B cell (primary cell): ENCODE data around the gene OSBPL5. TPM values are rescaled to one million over a fixed set of nuclear protein-coding genes. Genes with fewer than 3 reads are reported as not detected.

ENCODE experiments used
- ATAC-seq: fragments of 200-7000 bp; cut with Tn5 transposase; one replicate; pipeline ENCODE4 v1.10.0; 2021; ENCODE audit warnings: low read depth, mild to moderate bottlenecking, moderate number of reproducible peaks, moderate library complexity
- CTCF ChIA-PET: fragments of 350-600 bp; sonication (Branson Sonifier 250); formaldehyde crosslinking; loops from one replicate; lab custom pipeline; 2021; ENCODE audit warnings: antibody characterized with exemption, inconsistent platforms; lab: Charles Lee
- POLR2A ChIA-PET: fragments of 350-600 bp; sonication (Branson Sonifier 250); formaldehyde crosslinking; loops from one replicate; lab custom pipeline; 2021; ENCODE audit warnings: antibody characterized with exemption; lab: Charles Lee
- DNase-seq: peaks from one replicate; pipeline ENCODE4 v3.0.0; 2013
- H2AFZ ChIP-seq: 2 replicates; pipeline ENCODE4 v1.6.1; 2012; ENCODE audit warnings: mild to moderate bottlenecking, low read depth, low read length; ENCODE audit not compliant: insufficient read depth, poor library complexity, severe bottlenecking
- H3K27ac ChIP-seq, 2 donors: 1 replicate in 1 of 2; 2 replicates in 1 of 2; pipeline ENCODE4 v1.5.1; 2012 to 2013; ENCODE audit warnings: low read length in 2 of 2, mild to moderate bottlenecking in 2 of 2, moderate library complexity in 1 of 2
- H3K27me3 ChIP-seq, 4 experiments: fragments of 200-600 bp in 1 of 4; sonication (generic) in 1 of 4; replicated peaks in 1 of 4; 1 replicate in 2 of 4; 2 replicates in 2 of 4; pipeline versions ENCODE4 v1.6.1 to v1.7.0; 2013 to 2016; ENCODE audit warnings: low read length in 3 of 4, mild to moderate bottlenecking in 2 of 4, mixed read lengths in 1 of 4, moderate library complexity in 1 of 4; ENCODE audit not compliant: insufficient read depth in 4 of 4, control insufficient read depth in 3 of 4; ENCODE audit errors: control extremely low read depth in 1 of 4
- H3K36me3 ChIP-seq, 2 experiments: replicated peaks in 1 of 2; 1 replicate in 1 of 2; 2 replicates in 1 of 2; pipeline versions ENCODE4 v1.6.1 to v1.7.1; 2013; ENCODE audit warnings: low read length in 1 of 2; ENCODE audit not compliant: insufficient read depth in 2 of 2, control insufficient read depth in 1 of 2; ENCODE audit errors: control extremely low read depth in 1 of 2, extremely low read depth in 1 of 2
- H3K4me1 ChIP-seq, 2 donors: fragments of 200-600 bp in 1 of 2; sonication (generic) in 1 of 2; 1 replicate in 1 of 2; 2 replicates in 1 of 2; pipeline versions ENCODE4 v1.5.1 to v1.6.1; 2013 to 2017; ENCODE audit warnings: low read length in 2 of 2; ENCODE audit not compliant: control insufficient read depth in 2 of 2, insufficient read depth in 2 of 2
- H3K4me2 ChIP-seq: replicated peaks from 2 replicates; pipeline ENCODE3; 2012; ENCODE audit warnings: mild to moderate bottlenecking, low read depth, low read length; ENCODE audit not compliant: poor library complexity, severe bottlenecking
- H3K4me3 ChIP-seq, 5 experiments: fragments of 200-600 bp in 1 of 5; sonication (generic) in 1 of 5; 1 replicate in 3 of 5; 2 replicates in 2 of 5; pipeline versions ENCODE4 v1.5.1 to v1.7.0; 2011 to 2016; ENCODE audit warnings: low read length in 4 of 5, mild to moderate bottlenecking in 4 of 5, low read depth in 2 of 5, control low read depth in 1 of 5, moderate library complexity in 1 of 5; ENCODE audit not compliant: insufficient read depth in 1 of 5; ENCODE audit errors: control extremely low read depth in 1 of 5, extremely low read depth in 1 of 5
- H3K79me2 ChIP-seq: fragments of 200-600 bp; sonication (generic); one replicate; pipeline ENCODE4 v1.6.0; 2016; ENCODE audit warnings: low read length; ENCODE audit not compliant: control insufficient read depth, insufficient read depth
- H3K9ac ChIP-seq: fragments of 200-600 bp; sonication (generic); 2 replicates; pipeline ENCODE4 v1.6.1; 2017; ENCODE audit warnings: mild to moderate bottlenecking, low read length, moderate library complexity
- H3K9me3 ChIP-seq, 3 donors: one replicate each; pipeline versions ENCODE4 v1.6.1 to v1.7.1; 2013; ENCODE audit warnings: low read length in 2 of 3; ENCODE audit not compliant: control insufficient read depth in 2 of 3, insufficient read depth in 1 of 3; ENCODE audit errors: control extremely low read depth in 1 of 3
- H4K20me1 ChIP-seq: 2 replicates; pipeline ENCODE4 v1.6.0; 2012; ENCODE audit warnings: mild to moderate bottlenecking, low read length; ENCODE audit not compliant: insufficient read depth, control insufficient read depth, poor library complexity, severe bottlenecking
- H3K27ac Mint-ChIP-seq: one replicate; pipeline ENCODE4 v1.8.0; 2021; ENCODE audit warnings: mixed read lengths
- H3K27me3 Mint-ChIP-seq: one replicate; pipeline ENCODE4 v1.8.0; 2021; ENCODE audit warnings: mixed read lengths
- H3K4me1 Mint-ChIP-seq: one replicate; pipeline ENCODE4 v1.8.0; 2021; ENCODE audit warnings: mixed read lengths
- H3K4me3 Mint-ChIP-seq: one replicate; pipeline ENCODE4 v1.8.0; 2021; ENCODE audit warnings: mixed read lengths
- H3K9me3 Mint-ChIP-seq: one replicate; pipeline ENCODE4 v1.8.0; 2022; ENCODE audit warnings: mixed read lengths; ENCODE audit not compliant: insufficient read depth
- EZH2 ChIP-seq: IDR thresholded peaks from 2 replicates; pipeline ENCODE4 v1.6.1; 2012; ENCODE audit warnings: borderline replicate concordance, low read depth, mild to moderate bottlenecking, moderate library complexity, low read length; ENCODE audit not compliant: insufficient read depth, poor library complexity, severe bottlenecking
- WGBS: methylation state at CpG from one replicate; pipeline ENCODE4 v1.1.5; 2013; ENCODE audit warnings: missing lambda C conversion rate; ENCODE audit not compliant: insufficient coverage; 5-methylcytosine and 5-hydroxymethylcytosine counted together
- intact Hi-C: fragments of 100-400 bp; cut with micrococcal nuclease; formaldehyde crosslinking; loops from one replicate; pipeline ENCODE4 v1.10.0; 2022
- polyA plus RNA-seq: library from polyadenylated mRNA; depleted of rRNA; stranded (reverse); fragments of >200 nt; gene quantifications from 2 replicates; pipeline ENCODE4 v1.2.3, GENCODE V29; 2012
- total RNA-seq, 2 donors: library from RNA; stranded (reverse); fragments of 120-200 nt in 1 of 2; gene quantifications; 1 replicate in 1 of 2; 2 replicates in 1 of 2; pipeline versions ENCODE4 v1.2.3 to v1.2.4, GENCODE V29; 2013 to 2022
- TF ChIP-seq, protein P1 (sequence below): fragments of 200-600 bp; IDR thresholded peaks from one replicate; pipeline ENCODE4 v1.8.0; 2022; ENCODE audit warnings: antibody characterized with exemption, mild to moderate bottlenecking

The OSBPL5 gene
- total and polyA plus RNA-seq, 2 donors (not counting 1 experiment from before 2014, with no cell fraction given) = 0.15 to 1.2 TPM

DNA sequence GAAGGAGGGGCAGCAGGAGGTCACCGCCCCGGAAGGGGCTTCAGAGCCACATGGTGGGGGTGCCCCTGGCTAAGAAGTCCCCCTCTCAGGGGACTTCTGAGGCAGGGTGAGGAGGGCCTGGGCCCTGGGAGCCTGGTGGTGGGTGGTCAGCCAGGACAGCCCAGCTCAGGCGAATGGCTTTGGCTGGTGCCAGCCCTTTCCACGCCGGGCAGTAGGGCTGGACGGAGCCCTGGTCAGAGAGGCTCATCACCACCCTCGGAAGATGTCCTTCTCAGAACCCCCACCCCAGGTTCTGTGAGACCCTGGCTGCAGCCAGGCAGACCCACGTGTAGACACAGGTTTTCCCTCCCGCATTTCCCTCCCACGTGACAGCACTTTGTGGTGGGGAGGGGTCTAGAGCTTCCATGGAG lies 35.9 kb downstream of the OSBPL5 start:
- intact Hi-C loops = no loop called here

DNA sequence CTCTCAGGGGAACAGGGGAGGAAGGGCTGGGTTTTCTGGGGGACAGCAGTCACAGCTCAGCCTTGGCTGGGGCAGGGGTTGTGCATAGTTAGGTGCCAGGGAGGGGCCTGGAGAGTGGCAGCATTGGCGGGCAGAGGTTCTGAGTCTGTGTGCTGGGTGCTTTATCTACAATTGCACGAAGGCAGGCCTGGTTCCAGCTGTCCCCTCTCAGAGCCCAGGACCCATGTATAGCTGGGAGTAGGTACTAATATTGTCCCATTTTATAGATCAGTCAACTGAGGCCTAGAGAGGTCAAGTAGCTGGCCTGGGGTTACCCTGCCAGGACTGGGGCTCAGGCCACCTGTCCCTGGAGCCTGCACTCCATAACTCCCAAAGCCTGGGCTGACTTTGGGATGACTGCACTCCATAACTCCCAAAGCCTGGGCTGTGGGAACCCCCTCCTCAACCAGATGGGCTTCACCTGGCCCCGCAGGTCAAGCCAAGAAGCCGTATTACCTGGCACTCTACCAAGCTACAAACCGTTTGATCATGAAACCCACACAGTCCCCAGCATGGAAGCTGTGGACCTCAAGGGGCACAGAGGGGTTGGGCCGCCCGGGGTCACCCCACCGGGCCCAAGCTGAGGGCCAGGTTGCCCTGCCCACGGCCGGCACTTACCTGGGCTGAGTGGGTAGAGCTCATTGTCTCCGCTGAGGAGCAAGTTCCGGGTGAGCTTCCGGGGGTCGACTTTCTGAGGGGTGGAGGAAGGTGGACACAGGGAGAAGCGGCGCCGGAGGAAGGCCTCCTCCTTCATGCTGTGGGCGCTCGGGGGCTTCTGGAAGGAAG lies 36.5 kb downstream of the OSBPL5 start:
- no peak overlapping the region for H3K4me2 ChIP-seq
- no peak for ATAC-seq
- no peaks in the 10 kb centered on the region for H3K79me2 ChIP-seq
- no peaks in the 10 kb centered on the region for H3K9me3 Mint-ChIP-seq
- DNase-seq = no peak
- H3K4me1 Mint-ChIP-seq = no peaks in the 10 kb centered on the region
- CTCF ChIA-PET = no interaction called here
- no peak overlapping the region for H3K27ac Mint-ChIP-seq
- no peak overlapping the region for H3K4me3 Mint-ChIP-seq
- no peak overlapping the region for H3K27ac ChIP-seq
- H2AFZ ChIP-seq = no peak overlapping the region
- no peak overlapping the region for H3K9ac ChIP-seq
- intact Hi-C loops = no loop called here
- no peaks in the 10 kb centered on the region for H3K36me3 ChIP-seq
- H4K20me1 ChIP-seq = no peaks in the 10 kb centered on the region
- TF ChIP-seq, protein P1, sequence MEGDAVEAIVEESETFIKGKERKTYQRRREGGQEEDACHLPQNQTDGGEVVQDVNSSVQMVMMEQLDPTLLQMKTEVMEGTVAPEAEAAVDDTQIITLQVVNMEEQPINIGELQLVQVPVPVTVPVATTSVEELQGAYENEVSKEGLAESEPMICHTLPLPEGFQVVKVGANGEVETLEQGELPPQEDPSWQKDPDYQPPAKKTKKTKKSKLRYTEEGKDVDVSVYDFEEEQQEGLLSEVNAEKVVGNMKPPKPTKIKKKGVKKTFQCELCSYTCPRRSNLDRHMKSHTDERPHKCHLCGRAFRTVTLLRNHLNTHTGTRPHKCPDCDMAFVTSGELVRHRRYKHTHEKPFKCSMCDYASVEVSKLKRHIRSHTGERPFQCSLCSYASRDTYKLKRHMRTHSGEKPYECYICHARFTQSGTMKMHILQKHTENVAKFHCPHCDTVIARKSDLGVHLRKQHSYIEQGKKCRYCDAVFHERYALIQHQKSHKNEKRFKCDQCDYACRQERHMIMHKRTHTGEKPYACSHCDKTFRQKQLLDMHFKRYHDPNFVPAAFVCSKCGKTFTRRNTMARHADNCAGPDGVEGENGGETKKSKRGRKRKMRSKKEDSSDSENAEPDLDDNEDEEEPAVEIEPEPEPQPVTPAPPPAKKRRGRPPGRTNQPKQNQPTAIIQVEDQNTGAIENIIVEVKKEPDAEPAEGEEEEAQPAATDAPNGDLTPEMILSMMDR = no peak
- no peak for TF ChIP-seq EZH2
- H3K4me1 ChIP-seq = no peaks in the 10 kb centered on the region
- H3K27me3 Mint-ChIP-seq = no peaks in the 10 kb centered on the region
- H3K4me3 ChIP-seq = no peak overlapping the region
- no peaks in the 10 kb centered on the region for H3K9me3 ChIP-seq
- WGBS = 92% methylated on average over 17 of the region's 19 CpGs
- no peaks in the 10 kb centered on the region for H3K27me3 ChIP-seq
- POLR2A ChIA-PET = no interaction called here

More for the DNA sequence above, 35.9 kb downstream of the OSBPL5 start:
- POLR2A ChIA-PET = no interaction called here
- Histone ChIP-seq H4K20me1 (no peaks in the 10 kb centered on the region), H3K4me3 (no peak overlapping the region), H2AFZ (no peak overlapping the region), H3K9ac (no peak overlapping the region), H3K4me1 (no peaks in the 10 kb centered on the region), H3K36me3 (no peaks in the 10 kb centered on the region), H3K9me3 (no peaks in the 10 kb centered on the region), H3K79me2 (no peaks in the 10 kb centered on the region), H3K27ac (no peak overlapping the region), H3K4me2 (no peak overlapping the region), H3K27me3 (no peaks in the 10 kb centered on the region)
- TF ChIP-seq EZH2 = no peak
- TF ChIP-seq, protein P1 = no peak
- Mint-ChIP-seq H3K9me3 (no peaks in the 10 kb centered on the region), H3K4me3 (no peak overlapping the region), H3K4me1 (no peaks in the 10 kb centered on the region), H3K27ac (no peak overlapping the region), H3K27me3 (no peaks in the 10 kb centered on the region)
- DNase-seq (no peak), ATAC-seq (no peak)
- 83% methylated on average over 7 of the region's 10 CpGs for WGBS
- CTCF ChIA-PET = no interaction called here
